ENCODE results near the gene PIAS1.

Gene PIAS1

DNA sequence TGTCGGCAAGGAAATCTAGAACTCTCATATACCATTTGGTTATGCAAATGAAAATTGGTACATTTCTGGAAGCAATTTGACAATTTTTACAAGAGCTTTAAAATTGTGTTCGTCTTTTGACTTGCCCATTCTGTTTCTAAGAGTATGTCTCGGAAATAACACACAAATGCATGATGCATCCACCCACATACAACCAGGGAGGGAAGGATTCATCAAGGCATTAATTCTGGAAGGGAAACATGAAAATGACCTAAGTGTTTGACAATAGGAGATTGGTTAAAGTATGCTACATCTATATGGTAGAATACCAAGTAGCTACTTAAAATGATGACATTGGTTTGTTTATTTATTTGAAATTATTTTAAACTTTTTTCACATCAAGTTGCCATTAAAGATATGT lies 58.6 kb downstream of the PIAS1 start:
- DNase-seq (ENCODE audit: low read depth) = no peak
- H3K4me3 ChIP-seq (ENCODE audit: low read depth, low read length) = no peak overlapping the region
- TF ChIP-seq, protein P1, sequence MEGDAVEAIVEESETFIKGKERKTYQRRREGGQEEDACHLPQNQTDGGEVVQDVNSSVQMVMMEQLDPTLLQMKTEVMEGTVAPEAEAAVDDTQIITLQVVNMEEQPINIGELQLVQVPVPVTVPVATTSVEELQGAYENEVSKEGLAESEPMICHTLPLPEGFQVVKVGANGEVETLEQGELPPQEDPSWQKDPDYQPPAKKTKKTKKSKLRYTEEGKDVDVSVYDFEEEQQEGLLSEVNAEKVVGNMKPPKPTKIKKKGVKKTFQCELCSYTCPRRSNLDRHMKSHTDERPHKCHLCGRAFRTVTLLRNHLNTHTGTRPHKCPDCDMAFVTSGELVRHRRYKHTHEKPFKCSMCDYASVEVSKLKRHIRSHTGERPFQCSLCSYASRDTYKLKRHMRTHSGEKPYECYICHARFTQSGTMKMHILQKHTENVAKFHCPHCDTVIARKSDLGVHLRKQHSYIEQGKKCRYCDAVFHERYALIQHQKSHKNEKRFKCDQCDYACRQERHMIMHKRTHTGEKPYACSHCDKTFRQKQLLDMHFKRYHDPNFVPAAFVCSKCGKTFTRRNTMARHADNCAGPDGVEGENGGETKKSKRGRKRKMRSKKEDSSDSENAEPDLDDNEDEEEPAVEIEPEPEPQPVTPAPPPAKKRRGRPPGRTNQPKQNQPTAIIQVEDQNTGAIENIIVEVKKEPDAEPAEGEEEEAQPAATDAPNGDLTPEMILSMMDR (IDR thresholded peaks at IDR 0.05; ENCODE audit: low read depth, low read length, missing control alignments) = no peak

DNA sequence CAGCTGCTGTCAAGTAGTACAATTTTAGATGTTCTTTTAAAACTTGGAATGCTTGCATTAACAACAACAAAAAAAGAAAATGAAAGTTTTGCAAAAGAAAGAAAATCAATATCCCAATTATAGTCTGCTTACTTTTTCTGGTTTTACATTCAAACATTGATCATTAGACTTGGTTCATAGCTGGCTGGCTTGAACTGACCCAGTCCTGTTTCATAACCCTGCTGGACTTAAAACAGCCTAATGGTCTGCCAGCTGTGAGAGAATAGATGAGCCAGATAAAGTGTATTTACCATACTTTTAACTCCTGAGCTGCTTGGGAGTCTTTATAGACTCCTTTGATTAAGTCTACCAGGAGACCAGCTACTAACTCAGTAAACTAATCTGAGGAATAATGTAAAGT lies 59.2 kb downstream of the PIAS1 start:
- H3K4me3 ChIP-seq (ENCODE audit: low read depth, low read length) = no peak overlapping the region
- DNase-seq (ENCODE audit: low read depth) = no peak
- TF ChIP-seq, protein P1 (IDR thresholded peaks at IDR 0.05; ENCODE audit: low read depth, low read length, missing control alignments) = no peak

DNA sequence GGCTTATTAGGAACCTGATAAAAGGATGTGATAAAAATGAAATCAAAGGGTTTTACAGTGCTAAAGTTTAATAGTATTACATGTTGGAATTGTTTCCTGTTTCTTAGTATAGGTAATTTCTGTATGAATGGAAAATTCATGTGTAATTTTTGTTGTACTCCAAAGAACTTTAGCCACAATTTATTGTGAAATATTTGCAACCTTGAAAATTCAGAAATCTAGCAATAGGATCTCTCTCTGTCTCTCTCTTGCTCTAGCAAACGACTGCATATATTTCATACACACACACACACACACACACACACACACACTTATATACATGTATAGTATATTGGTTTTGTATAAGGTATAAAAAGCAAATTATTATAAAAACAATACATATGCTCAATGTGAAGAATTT lies 59.6 kb downstream of the PIAS1 start:
- no peak for DNase-seq (ENCODE audit: low read depth)
- TF ChIP-seq, protein P1 (IDR thresholded peaks at IDR 0.05; ENCODE audit: low read depth, low read length, missing control alignments) = no peak
- H3K4me3 ChIP-seq (ENCODE audit: low read depth, low read length) = no peak overlapping the region

- TF ChIP-seq, protein P1 (IDR thresholded peaks at IDR 0.05; ENCODE audit: low read depth, low read length, missing control alignments) = no peak
- peak overlapping the region; percentile 16; the same call in 1 of the 2 replicates for H3K4me3 ChIP-seq (ENCODE audit: low read depth, low read length)
- DNase-seq (ENCODE audit: low read depth) = no peak
Measured at GRCh38 chr15:68114356-68114755, 60.2 kb downstream of the PIAS1 start.

DNA sequence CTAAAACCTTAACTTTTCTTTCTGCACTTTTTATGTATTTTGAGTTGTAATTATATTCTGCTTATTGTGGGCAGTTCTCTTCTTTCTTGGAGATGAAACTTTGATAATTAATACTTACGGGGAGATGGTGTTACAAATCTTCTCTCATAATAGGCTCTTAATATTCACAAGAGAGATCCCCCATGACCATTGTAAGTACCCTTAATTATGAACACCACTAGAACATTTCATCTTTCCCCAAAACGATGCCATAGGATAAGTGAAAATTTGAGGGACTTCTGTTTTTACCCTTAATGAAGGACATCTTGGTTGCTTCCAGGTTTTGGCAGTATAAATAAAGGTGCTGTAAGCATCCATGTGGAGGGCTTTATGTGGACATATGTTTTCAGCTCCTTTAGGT lies 60.7 kb downstream of the PIAS1 start:
- H3K4me3 ChIP-seq (ENCODE audit: low read depth, low read length) = no peak overlapping the region
- DNase-seq (ENCODE audit: low read depth) = no peak
- TF ChIP-seq, protein P1 (IDR thresholded peaks at IDR 0.05; ENCODE audit: low read depth, low read length, missing control alignments) = no peak

DNA sequence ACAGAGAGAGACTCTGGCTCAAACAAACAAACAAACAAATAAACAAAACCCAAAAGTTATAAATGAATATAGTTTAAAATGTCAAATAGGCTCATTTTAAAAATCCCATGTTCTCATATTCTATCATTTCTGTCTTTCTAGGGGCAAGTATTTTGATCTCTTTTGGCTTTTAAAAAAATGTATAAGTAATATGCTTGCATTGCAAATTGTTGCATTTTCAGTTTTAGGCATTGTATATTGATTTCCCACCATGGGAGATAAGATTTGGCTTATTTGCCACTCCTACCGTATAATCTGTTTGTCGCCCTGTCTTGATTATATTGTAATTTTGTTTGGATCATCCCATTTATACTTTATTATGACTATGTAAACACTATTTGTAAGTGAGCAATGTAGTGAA lies 70.6 kb downstream of the PIAS1 start:
- TF ChIP-seq, protein P1 (IDR thresholded peaks at IDR 0.05; ENCODE audit: low read depth, low read length, missing control alignments) = no peak

GRCh38 chr15:68126396-68126795 lies 72.3 kb downstream of the PIAS1 start:
- DNase-seq (ENCODE audit: low read depth) = no peak
- no peak overlapping the region for H3K4me3 ChIP-seq (ENCODE audit: low read depth, low read length)
- TF ChIP-seq, protein P1 (IDR thresholded peaks at IDR 0.05; ENCODE audit: low read depth, low read length, missing control alignments) = no peak

More for the DNA sequence above, 70.6 kb downstream of the PIAS1 start:
- DNase-seq (ENCODE audit: low read depth) = no peak
- no peak overlapping the region for H3K4me3 ChIP-seq (ENCODE audit: low read depth, low read length)
